Skeletal muscle satellite cell (primary cell): ENCODE results near the gene MIAT.

Source experiments
- H3K27me3 ChIP-seq: 2 replicates; pipeline ENCODE4 v1.7.0; 2013; ENCODE audit warnings: low read length; ENCODE audit not compliant: control insufficient read depth, insufficient read depth
- H3K36me3 ChIP-seq: 2 replicates; pipeline ENCODE4 v1.7.0; 2013; ENCODE audit warnings: mild to moderate bottlenecking, control low read depth, low read length; ENCODE audit not compliant: insufficient read depth
- H3K4me1 ChIP-seq: 2 replicates; pipeline ENCODE4 v1.7.0; 2013; ENCODE audit warnings: low read length; ENCODE audit not compliant: control insufficient read depth, insufficient read depth
- H3K4me2 ChIP-seq: 2 replicates; pipeline ENCODE4 v1.7.0; 2013; ENCODE audit warnings: mild to moderate bottlenecking, low read length
- H3K4me3 ChIP-seq: 2 replicates; pipeline ENCODE4 v1.7.0; 2013; ENCODE audit warnings: low read length
- H3K9ac ChIP-seq: 2 replicates; pipeline ENCODE4 v1.7.0; 2013; ENCODE audit warnings: mild to moderate bottlenecking, low read depth, low read length, moderate library complexity
- H3K9me3 ChIP-seq: replicated peaks from 2 replicates; pipeline ENCODE4 v1.7.0; 2013; ENCODE audit warnings: mild to moderate bottlenecking, control low read depth, low read length

Gene MIAT

DNA sequence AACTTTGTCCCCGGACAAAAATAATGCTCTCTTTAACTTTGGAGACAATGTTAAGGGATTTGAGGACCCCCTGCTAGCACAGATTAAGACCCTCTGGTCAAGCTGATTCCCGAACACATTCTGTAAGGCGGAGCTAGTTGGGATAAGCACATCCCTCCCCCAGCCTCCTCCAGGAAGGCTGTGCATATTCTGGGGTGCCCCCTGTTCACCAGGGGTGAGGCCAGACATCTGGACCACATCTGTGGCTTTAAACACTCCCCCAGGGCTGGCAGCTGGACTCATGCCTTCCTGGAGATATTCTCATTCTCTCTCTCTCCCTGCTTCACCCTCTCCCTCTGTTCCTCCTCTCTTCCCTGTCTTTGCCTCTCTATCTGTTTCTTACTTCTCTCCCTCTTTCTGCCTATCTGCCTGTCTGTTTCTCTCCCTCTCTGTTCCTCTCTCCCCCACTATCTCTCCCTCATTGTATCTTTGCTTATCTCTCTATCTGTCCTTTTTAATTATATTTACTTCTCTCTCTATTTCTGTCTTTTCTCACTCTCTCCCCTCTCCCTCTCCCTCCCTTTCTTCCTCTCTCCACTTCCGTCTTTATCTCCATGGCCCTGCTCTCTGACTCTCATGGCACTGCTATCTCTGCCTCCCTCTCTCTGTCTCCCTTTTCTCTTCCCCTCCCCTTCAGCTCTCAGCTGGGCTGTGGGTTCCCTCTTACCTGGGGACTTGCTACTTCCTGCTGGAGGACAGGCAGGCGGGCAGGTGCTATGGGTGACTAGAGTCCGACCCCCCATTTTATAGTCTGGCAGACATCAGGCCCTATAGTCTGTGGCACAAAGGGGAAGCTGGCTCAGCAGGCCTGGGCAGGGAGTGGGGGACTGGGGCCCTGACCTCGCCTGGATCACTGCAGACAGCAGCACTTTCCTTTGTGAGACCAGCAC is 39.9 kb upstream of the MIAT start, which contains the start of gene CRYBB1:
Gene CRYBB1, minus strand, starts transcription at position 757 of the 929 bp plus-strand sequence. CDS start 1,708 bp downstream, outside the sequence.
- Histone ChIP-seq H3K9me3 (no peaks in the 10 kb centered on the region), H3K4me3 (no peak within 1 kb of the TSS), H3K27me3 (peaks cover 32% of the 10 kb centered on the region), H3K4me2 (no peak within 1 kb of the TSS), H3K4me1 (no peaks in the 10 kb centered on the region), H3K36me3 (no peaks in the 10 kb centered on the region), H3K9ac (no peak within 1 kb of the TSS)

DNA sequence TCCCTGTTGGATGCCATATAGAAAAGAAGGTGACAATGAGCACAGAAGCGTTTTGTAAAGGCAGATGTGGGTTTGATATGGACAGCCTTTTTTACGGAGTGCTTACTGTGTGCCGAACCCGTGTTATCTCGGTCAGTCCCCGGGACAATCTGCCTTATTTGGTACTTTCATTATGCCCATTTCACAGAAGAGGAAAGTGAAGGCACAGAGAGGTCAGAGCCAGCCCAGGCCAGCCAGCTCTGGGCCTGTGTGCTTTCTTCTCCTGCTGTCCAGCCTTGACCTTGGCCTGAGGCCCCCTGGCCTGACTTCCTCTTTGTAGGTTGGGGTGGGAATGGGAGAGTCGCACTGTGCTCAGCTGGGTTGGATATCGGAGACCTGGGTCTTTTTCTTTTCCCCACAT is 38.9 kb upstream of the MIAT start:
- Histone ChIP-seq H3K4me2 (no peak overlapping the region), H3K27me3 (peaks cover 34% of the 10 kb centered on the region), H3K36me3 (no peaks in the 10 kb centered on the region), H3K9ac (no peak overlapping the region), H3K4me3 (no peak overlapping the region), H3K9me3 (no peaks in the 10 kb centered on the region), H3K4me1 (no peaks in the 10 kb centered on the region)

DNA sequence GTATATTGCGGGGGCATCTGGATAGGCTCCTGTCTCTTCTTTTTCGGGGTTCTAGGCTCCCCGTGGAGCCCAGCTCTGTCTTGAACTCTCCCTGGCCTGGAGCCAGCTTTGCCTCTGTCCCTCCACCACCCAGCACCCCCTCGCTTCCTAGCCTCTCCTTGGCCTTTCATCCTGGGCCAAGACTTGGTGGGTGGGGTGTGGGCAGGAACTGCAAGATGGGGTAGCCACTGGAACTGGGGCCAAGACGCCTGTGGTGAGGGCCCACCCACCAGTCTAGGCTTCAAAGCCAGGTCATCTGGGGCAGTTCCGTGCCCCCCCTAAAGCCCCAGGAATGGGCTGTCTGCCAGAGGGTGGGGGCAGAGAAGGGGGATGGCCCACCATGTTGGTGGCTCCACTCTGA is 37.9 kb upstream of the MIAT start:
- no peaks in the 10 kb centered on the region for H3K9me3 ChIP-seq
- no peaks in the 10 kb centered on the region for H3K4me1 ChIP-seq
- H3K9ac ChIP-seq = no peak overlapping the region
- no peaks in the 10 kb centered on the region for H3K36me3 ChIP-seq
- peaks cover 41% of the 10 kb centered on the region for H3K27me3 ChIP-seq
- H3K4me3 ChIP-seq = no peak overlapping the region
- no peak overlapping the region for H3K4me2 ChIP-seq

DNA sequence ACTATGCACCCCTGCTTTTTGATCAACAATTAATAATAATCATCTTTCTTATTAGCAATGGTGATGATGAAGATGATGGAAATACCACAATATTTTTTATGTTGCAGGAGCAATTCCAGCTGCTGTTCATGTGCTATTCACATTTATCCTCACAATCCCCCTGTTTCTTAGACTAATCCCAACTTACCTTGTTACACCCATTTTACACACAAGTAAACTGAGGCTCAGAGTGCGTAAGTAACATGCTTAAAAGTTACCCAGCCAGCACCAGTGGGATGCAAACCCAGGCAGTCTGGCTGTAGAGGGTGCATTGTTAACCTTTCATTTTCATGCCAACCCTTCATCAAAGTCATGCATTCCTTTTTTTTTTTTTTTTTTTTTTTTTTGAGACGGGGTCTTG is 37.2 kb upstream of the MIAT start:
- Histone ChIP-seq H3K4me2 (no peak overlapping the region), H3K4me3 (no peak overlapping the region), H3K27me3 (peaks cover 42% of the 10 kb centered on the region), H3K4me1 (no peaks in the 10 kb centered on the region), H3K36me3 (no peaks in the 10 kb centered on the region), H3K9me3 (no peaks in the 10 kb centered on the region), H3K9ac (no peak overlapping the region)

DNA sequence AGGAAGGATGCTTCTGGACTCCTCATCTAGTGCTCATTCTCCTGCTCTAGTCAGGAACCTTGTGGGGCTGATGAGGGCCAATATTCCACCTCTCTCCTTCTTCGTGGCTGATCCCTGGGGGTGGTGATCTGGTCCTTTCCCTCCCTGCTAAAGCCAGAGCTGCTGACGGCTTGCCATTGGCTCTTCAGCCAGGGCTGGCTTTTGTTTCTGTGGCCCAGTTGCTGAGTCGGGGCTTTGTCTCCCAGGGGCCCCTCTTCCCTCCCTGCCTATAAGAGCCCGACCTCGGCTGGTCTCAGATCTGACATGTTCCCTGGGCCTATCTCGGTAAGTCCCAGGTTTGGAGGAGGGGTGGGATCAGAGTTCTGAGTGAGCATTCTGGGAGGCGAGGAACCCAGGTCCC is 35.7 kb upstream of the MIAT start, which contains the start of gene CRYBA4:
Gene CRYBA4, plus strand, starts transcription at position 301 of the 400 bp plus-strand sequence. CDS start 634 bp downstream, outside the sequence.
- Histone ChIP-seq H3K27me3 (peaks cover 42% of the 10 kb centered on the region), H3K4me2 (no peak within 1 kb of the TSS), H3K36me3 (no peaks in the 10 kb centered on the region)

DNA sequence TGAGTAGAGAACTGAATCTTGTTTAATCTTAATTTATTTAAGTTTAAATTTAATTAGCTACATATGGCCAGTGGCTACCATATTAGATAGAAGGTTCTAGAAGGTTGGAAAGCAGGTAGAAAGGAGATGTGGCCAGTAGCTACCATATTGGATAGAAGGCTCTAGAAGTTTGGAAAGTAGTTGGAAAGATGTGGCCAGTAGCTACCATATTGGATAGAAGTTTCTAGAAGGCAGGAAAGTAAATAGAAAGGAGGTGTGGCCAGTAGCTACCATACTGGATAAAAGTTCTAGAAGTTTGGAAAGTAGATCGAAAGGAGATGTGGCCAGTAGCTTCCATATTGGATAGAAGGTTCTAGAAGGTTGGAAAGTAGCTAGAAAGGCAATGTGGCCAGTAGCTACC is 33.4 kb upstream of the MIAT start:
- Histone ChIP-seq H3K4me1 (no peaks in the 10 kb centered on the region), H3K4me2 (no peak overlapping the region), H3K9ac (no peak overlapping the region), H3K4me3 (no peak overlapping the region), H3K9me3 (no peaks in the 10 kb centered on the region), H3K36me3 (no peaks in the 10 kb centered on the region), H3K27me3 (peaks cover 49% of the 10 kb centered on the region)

More for the DNA sequence above, 35.7 kb upstream of the MIAT start, which contains the start of gene CRYBA4:
- H3K9ac ChIP-seq = no peak within 1 kb of the TSS
- no peak within 1 kb of the TSS for H3K4me3 ChIP-seq
- H3K9me3 ChIP-seq = no peaks in the 10 kb centered on the region
- no peaks in the 10 kb centered on the region for H3K4me1 ChIP-seq

DNA sequence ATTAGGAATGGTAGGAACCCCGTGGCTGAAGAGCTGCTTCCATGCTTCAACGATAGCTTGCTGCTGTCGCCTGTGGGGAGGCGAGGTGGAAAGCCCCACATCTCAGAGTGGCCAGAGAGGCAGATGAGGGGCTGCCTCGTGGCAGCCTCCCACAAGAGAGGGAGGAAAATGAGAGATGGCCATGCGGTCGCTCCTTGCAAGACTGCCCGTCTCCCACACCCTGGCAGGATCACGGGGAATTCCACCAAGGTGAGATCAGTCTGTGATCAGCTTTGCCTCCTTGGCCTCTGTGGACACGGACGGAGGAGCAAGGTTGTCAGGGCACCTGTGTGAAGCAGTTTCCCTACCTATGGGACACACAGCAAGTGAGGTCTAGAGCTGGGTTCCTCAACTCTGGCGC is 32.6 kb upstream of the MIAT start:
- H3K27me3 ChIP-seq = peaks cover 49% of the 10 kb centered on the region
- no peaks in the 10 kb centered on the region for H3K4me1 ChIP-seq
- no peaks in the 10 kb centered on the region for H3K36me3 ChIP-seq
- no peak overlapping the region for H3K4me2 ChIP-seq
- H3K9ac ChIP-seq = no peak overlapping the region
- no peak overlapping the region for H3K4me3 ChIP-seq
- H3K9me3 ChIP-seq = no peaks in the 10 kb centered on the region

DNA sequence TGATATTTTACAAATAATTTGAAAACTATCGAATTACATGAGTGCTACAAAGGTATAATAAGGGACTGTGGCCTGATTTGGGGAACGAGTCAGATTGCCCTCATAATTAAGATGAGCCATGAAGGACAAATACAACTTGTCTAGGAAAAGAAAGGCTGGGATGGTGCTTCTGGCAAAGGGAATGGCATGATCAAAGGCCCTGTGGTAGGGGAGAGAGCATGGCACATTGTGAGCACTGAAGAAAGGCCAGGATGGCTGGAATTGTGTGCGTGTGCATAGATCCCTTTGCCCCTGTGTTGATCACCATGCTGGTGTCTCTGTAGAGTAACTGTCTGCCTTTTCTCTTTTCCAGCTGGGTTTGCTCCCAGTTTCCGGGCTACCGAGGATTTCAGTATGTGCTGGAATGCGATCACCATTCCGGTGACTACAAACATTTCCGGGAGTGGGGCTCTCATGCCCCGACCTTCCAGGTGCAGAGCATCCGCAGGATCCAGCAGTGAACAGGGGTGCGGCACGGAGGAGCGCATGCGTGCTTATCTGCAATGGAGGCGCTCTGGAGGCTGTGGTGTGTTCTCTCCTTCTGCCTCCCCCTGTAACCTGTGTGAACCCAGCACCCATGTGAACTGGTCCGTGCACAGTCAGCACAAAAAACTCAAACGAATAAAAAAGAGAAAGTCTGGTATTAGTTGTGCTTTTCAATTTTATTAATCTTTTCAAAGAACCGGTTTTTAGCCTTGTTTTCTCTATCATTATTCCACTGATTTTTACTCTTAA is 27.2 kb upstream of the MIAT start:
- Histone ChIP-seq H3K4me1 (no peaks in the 10 kb centered on the region), H3K9ac (no peak overlapping the region), H3K36me3 (no peaks in the 10 kb centered on the region), H3K4me3 (no peak overlapping the region), H3K4me2 (no peak overlapping the region), H3K27me3 (peaks cover 18% of the 10 kb centered on the region), H3K9me3 (no peaks in the 10 kb centered on the region)

DNA sequence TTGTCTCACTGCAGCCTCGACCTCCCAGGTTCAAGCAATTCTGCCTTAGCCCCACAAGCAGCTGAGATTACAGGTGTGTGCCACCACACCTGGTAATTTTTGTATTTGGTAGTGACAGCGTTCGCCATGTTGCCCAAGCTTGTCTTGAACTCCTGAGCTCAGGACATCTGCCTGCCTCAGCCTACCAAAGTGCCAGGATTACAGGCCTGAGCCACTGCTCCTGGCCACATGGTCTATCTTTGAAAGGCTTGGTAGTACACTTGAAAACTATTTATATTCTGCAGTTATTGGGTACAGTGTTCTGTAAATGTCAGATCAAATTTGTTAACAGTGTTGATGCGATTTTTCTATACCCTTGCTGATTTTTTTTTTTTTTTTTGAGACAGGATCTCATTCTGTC is 26.1 kb upstream of the MIAT start:
- Histone ChIP-seq H3K4me2 (no peak overlapping the region), H3K4me3 (no peak overlapping the region), H3K27me3 (peaks cover 18% of the 10 kb centered on the region)

DNA sequence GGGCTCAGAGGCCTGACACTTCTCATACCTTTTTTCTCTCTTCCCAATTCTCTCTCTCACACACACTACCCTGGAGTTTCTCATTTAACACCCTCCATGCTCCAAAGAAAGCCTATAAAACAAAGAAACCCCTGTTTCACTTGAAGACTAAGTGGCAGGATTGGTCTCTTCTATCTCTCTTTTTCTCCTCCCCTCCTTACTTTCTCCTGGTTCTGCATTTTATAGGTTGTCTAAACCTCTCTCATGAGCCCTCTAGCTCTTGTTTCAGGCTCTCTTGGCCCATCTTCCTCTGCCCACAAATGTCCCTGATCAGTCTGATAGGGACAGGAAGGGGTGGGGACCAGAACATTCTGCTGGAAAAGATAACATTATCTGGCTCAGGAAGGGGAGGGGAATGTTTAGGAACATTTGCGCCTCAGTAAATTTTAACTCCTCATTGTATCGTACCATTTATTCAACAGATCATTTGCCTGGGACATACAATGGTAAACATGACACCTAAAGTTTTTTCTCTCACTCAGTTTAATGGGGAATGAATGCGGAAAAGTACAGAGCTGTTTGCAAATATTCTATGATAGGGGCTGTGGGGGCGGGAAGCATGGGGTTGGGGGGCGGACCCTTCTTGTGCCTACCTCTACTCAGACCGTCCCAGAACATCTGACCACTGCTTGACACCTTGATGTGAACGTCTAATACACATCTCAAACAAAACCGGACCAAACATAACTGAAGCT is 24.8 kb upstream of the MIAT start:
- H3K36me3 ChIP-seq = no peaks in the 10 kb centered on the region
- no peaks in the 10 kb centered on the region for H3K4me1 ChIP-seq
- no peak overlapping the region for H3K4me3 ChIP-seq
- no peak overlapping the region for H3K9ac ChIP-seq
- H3K27me3 ChIP-seq = peaks cover 17% of the 10 kb centered on the region
- H3K4me2 ChIP-seq = no peak overlapping the region
- no peaks in the 10 kb centered on the region for H3K9me3 ChIP-seq

More for the DNA sequence above, 26.1 kb upstream of the MIAT start:
- H3K9ac ChIP-seq = no peak overlapping the region
- no peaks in the 10 kb centered on the region for H3K9me3 ChIP-seq
- H3K36me3 ChIP-seq = no peaks in the 10 kb centered on the region
- no peaks in the 10 kb centered on the region for H3K4me1 ChIP-seq

DNA sequence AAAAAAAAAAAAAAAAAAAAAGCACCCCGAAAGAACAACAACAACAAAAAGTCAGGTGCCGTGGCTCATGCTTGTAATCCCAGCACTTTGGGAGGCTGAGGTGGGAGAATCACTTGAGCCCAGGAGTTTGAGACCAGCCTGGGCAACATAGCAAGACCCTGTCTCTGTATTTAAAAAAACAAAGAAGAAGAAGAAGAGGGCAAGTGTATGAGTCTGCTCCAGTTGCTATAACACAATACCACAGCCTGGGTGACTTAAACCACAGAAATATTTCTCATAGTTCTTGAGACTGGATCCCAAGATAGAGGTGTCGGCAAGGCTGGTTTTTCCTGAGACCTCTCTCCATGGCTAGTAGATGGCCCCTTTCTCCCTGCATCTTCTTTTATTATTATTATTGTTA is 23.2 kb upstream of the MIAT start:
- Histone ChIP-seq H3K4me1 (no peaks in the 10 kb centered on the region), H3K9ac (no peak overlapping the region), H3K4me2 (no peak overlapping the region), H3K27me3 (peaks cover 18% of the 10 kb centered on the region), H3K4me3 (no peak overlapping the region), H3K9me3 (no peaks in the 10 kb centered on the region), H3K36me3 (no peaks in the 10 kb centered on the region)
